Right cardiac atrium (tissue), 5 donors: ENCODE results near the gene UPF3B. TPM values are rescaled to one million over a fixed set of nuclear protein-coding genes. Genes with fewer than 3 reads are reported as not detected.

ENCODE experiments used
- ATAC-seq, 2 donors: fragments of 200-7000 bp; cut with Tn5 transposase; one replicate each; pipeline versions ENCODE4 v1.8.0 to v1.9.1; 2020; ENCODE audit warnings: moderate library complexity in 2 of 2, mild to moderate bottlenecking in 1 of 2
- DNase-seq, 3 donors: peaks; one replicate each; pipeline ENCODE4 v3.0.0-alpha.2; 2020
- H3K27ac ChIP-seq: one replicate; pipeline ENCODE4 v1.5.1; 2013; ENCODE audit warnings: mild to moderate bottlenecking, low read length, control low read depth, moderate library complexity
- H3K27me3 ChIP-seq: one replicate; pipeline ENCODE4 v1.6.1; 2013; ENCODE audit not compliant: control insufficient read depth, insufficient read depth
- H3K4me1 ChIP-seq: one replicate; pipeline ENCODE4 v1.6.1; 2013; ENCODE audit warnings: low read length; ENCODE audit not compliant: control insufficient read depth, insufficient read depth
- H3K4me3 ChIP-seq: one replicate; pipeline ENCODE4 v1.5.1; 2013; ENCODE audit warnings: low read length, control low read depth
- H3K9me3 ChIP-seq: one replicate; pipeline ENCODE4 v1.6.1; 2013; ENCODE audit warnings: low read length; ENCODE audit not compliant: control insufficient read depth
- WGBS: extraction: QIAGEN DNeasy Blood & Tissue Kit; methylation state at CpG from one replicate; pipeline ENCODE4 v1.1.7; 2013; 5-methylcytosine and 5-hydroxymethylcytosine counted together
- intact Hi-C, 4 donors: fragments of 100-400 bp; cut with DNase I; formaldehyde crosslinking; loops; one replicate each; pipeline versions ENCODE4 v1.11.0 to v1.14.0; 2022 to 2023
- polyA plus RNA-seq: library from polyadenylated mRNA; stranded (reverse); fragments of 200-250 nt; gene quantifications from one replicate; pipeline ENCODE4 v1.2.3, GENCODE V29; 2013
- total RNA-seq, 4 donors: library from RNA; stranded (reverse); fragmentation: NEBNext Ultra II Directional; extraction: Animal tissue kit (Norgen Biotek cat#: 25700); gene quantifications; one replicate each; pipeline ENCODE4 v1.2.1, GENCODE V29; 2021
- donor health status: healthy with polysubstance abuse.
- donor health status: DM: no; HTN: yes; CAD: no.
- donor health status: DM: no; HTN: no; CAD: no.
- donor health status: DM: no; HTN: yes; CAD: no; lungs with severe emphysema.
- donor health status: DM: yes; HTN: yes; CAD: no.

UPF3B gene
- total and polyA plus RNA-seq, 5 donors, result 3.3 to 6.5 (median 3.7) TPM

- Histone ChIP-seq H3K4me3 (no peak overlapping the region), H3K27ac (no peak overlapping the region), H3K9me3 (no peaks in the 10 kb centered on the region), H3K4me1 (peaks cover 2% of the 10 kb centered on the region), H3K27me3 (no peaks in the 10 kb centered on the region)
- DNase-seq (no peak), ATAC-seq (no peak)
- intact Hi-C loops, result no loop called here
- WGBS, result 83% methylated on average over 14 of the region's 14 CpGs
Measured at GRCh38 chrX:119784747-119785446, 67.9 kb downstream of the UPF3B start.

Other genes with a start within 250 kb of the UPF3B start
- gene NKRF, start 246.5 kb downstream of the UPF3B start, total RNA-seq, result 1 to 10 TPM; 4.4 to 5.2 (median 4.8) TPM
- gene NKRF, start 246.5 kb downstream of the UPF3B start, polyA plus RNA-seq, result 3.8 TPM
- gene SEPTIN6, start 159.8 kb downstream of the UPF3B start, total RNA-seq, result 10 to 100 TPM; 13.9 to 30.4 (median 16.8) TPM
- 5.7 TPM for gene SEPTIN6, start 159.8 kb downstream of the UPF3B start, polyA plus RNA-seq
- under 1 TPM in 2 of 4 donors, not detected in 2; 0.37 to 0.53 TPM for gene SOWAHD, start 94.4 kb downstream of the UPF3B start, total RNA-seq
- gene SOWAHD, start 94.4 kb downstream of the UPF3B start, polyA plus RNA-seq, result 0.14 TPM
- gene RPL39, start 61.3 kb downstream of the UPF3B start, total RNA-seq, result 1,000 to 10,000 TPM; 1,125 to 1,239 (median 1,186) TPM
- 4,509 TPM for gene RPL39, start 61.3 kb downstream of the UPF3B start, polyA plus RNA-seq
- 10 to 100 TPM in 1 of 4 donors, 1 to 10 TPM in 3; 9.0 to 10.5 (median 9.7) TPM for gene RNF113A, start 18.8 kb upstream of the UPF3B start, total RNA-seq
- 11.6 TPM for gene RNF113A, start 18.8 kb upstream of the UPF3B start, polyA plus RNA-seq
- 100 to 1,000 TPM; 348 to 454 (median 365) TPM for gene NDUFA1, start 18.9 kb upstream of the UPF3B start, total RNA-seq
- gene NDUFA1, start 18.9 kb upstream of the UPF3B start, polyA plus RNA-seq, result 846 TPM
- not detected for gene AKAP14, start 42.9 kb upstream of the UPF3B start, total RNA-seq
- not detected for gene AKAP14, start 42.9 kb upstream of the UPF3B start, polyA plus RNA-seq
- 1 to 10 TPM; 5.4 to 7.3 (median 5.5) TPM for gene NKAP, start 90.8 kb upstream of the UPF3B start, total RNA-seq
- 6.3 TPM for gene NKAP, start 90.8 kb upstream of the UPF3B start, polyA plus RNA-seq
- gene RHOXF2B, start 224.7 kb upstream of the UPF3B start, total RNA-seq, result not detected
- not detected for gene RHOXF2B, start 224.7 kb upstream of the UPF3B start, polyA plus RNA-seq